Retinal pigment epithelial cell (primary cell): ENCODE data around the gene TCF7L2.

Experiments used
- DNase-seq: peaks from one replicate; pipeline ENCODE4 v3.0.0-alpha.2; 2010; ENCODE audit warnings: low read depth
- H3K4me3 ChIP-seq: 2 replicates; pipeline ENCODE4 v1.5.1; 2011; ENCODE audit warnings: mild to moderate bottlenecking, low read length, control low read depth, moderate library complexity
- TF ChIP-seq, protein P1 (sequence below): conservative IDR thresholded peaks from 2 replicates; pipeline ENCODE4 v1.5.1; 2011; ENCODE audit warnings: low read depth, low read length, control low read depth, inconsistent platforms

Gene TCF7L2

GRCh38 chr10:113030453-113030852 lies 80.4 kb downstream of the TCF7L2 start:
- DNase-seq = no peak
- H3K4me3 ChIP-seq = no peak overlapping the region
- TF ChIP-seq, protein P1, sequence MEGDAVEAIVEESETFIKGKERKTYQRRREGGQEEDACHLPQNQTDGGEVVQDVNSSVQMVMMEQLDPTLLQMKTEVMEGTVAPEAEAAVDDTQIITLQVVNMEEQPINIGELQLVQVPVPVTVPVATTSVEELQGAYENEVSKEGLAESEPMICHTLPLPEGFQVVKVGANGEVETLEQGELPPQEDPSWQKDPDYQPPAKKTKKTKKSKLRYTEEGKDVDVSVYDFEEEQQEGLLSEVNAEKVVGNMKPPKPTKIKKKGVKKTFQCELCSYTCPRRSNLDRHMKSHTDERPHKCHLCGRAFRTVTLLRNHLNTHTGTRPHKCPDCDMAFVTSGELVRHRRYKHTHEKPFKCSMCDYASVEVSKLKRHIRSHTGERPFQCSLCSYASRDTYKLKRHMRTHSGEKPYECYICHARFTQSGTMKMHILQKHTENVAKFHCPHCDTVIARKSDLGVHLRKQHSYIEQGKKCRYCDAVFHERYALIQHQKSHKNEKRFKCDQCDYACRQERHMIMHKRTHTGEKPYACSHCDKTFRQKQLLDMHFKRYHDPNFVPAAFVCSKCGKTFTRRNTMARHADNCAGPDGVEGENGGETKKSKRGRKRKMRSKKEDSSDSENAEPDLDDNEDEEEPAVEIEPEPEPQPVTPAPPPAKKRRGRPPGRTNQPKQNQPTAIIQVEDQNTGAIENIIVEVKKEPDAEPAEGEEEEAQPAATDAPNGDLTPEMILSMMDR = no peak

DNA sequence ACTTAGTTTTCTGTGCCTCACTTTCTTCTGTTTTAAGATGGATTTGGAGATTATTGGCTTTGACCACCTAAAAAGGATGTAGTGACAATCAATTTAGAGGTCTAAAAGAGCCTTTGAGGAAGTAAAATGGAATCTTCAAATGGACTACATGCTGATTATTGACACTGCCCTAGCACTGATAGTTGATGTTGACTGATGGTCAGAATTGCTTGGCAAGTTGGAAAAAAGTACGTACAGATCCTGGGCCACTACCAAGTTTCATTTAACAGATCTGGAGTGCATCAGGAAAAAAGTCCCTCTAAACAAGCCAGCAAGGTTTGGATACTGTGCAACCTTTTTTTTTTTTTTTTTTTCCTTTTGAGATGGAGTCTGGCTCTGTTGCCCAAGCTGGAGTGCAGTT lies 81.1 kb downstream of the TCF7L2 start:
- TF ChIP-seq, protein P1 = no peak
- no peak overlapping the region for H3K4me3 ChIP-seq
- no peak for DNase-seq

DNA sequence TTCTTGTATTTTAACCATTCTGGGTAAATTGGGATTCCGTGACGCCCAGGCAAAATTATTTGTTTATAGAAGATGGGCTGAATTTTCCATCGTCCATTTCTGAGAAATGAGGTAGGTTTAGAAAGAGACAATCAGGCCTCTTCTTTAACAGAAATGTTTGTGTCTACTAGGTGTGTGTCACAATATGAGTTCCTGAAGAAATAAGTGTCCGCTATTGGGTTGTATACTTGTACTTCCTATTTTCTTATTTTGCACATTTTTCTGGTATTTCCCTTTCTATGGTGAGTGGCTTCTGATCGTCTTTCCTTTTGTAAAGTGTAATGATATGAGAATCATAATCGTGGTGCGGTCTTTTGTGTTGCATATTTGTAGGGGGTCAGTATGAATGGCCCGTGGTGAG lies 83.9 kb downstream of the TCF7L2 start:
- TF ChIP-seq, protein P1 = no peak
- DNase-seq = no peak
- no peak overlapping the region for H3K4me3 ChIP-seq

- no peak for DNase-seq
- TF ChIP-seq, protein P1 = no peak
Observed at GRCh38 chr10:113035732-113036312, 85.8 kb downstream of the TCF7L2 start.

GRCh38 chr10:113036619-113037018 lies 86.6 kb downstream of the TCF7L2 start:
- no peak for DNase-seq
- H3K4me3 ChIP-seq = no peak overlapping the region
- TF ChIP-seq, protein P1 = no peak

More at GRCh38 chr10:113035732-113036312, 85.8 kb downstream of the TCF7L2 start:
- no peak overlapping the region for H3K4me3 ChIP-seq

- DNase-seq = no peak
- no peak overlapping the region for H3K4me3 ChIP-seq
- TF ChIP-seq, protein P1 = no peak
Observed at GRCh38 chr10:113037218-113037617, 87.2 kb downstream of the TCF7L2 start.

DNA sequence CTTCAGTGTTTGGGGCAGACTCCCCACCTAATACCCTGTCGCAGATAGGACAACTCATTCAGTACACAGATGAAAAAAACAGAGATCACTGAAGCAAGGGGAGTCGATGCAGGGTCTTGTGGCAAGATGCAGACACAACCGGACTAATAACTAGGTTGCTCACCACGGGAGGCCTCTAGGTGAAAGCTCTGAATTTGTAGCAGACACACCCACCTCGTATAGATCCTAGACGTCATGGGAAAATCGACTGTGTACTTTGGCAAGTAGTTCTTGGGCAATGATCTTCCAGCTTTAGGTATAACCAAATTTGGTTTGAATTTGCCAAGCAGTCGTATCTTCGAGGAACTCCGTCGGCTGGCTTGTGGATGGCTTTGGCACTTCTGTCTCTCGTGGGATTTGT lies 88.1 kb downstream of the TCF7L2 start:
- TF ChIP-seq, protein P1 = no peak
- H3K4me3 ChIP-seq = no peak overlapping the region
- no peak for DNase-seq
